ENCODE measurements around the gene MAB21L3. TPM values are rescaled to one million over a fixed set of nuclear protein-coding genes. Genes with fewer than 3 reads are reported as not detected.
A peak's percentile ranks its signal among the peaks of the same experiment; 100 is the strongest.

Gene MAB21L3
- total and polyA plus RNA-seq, 2 of the 13 experiments (the other 11 are each of a cell fraction or from before 2014, with no cell fraction given): 0.55 to 4.1 TPM

- TF ChIP-seq, protein P1, sequence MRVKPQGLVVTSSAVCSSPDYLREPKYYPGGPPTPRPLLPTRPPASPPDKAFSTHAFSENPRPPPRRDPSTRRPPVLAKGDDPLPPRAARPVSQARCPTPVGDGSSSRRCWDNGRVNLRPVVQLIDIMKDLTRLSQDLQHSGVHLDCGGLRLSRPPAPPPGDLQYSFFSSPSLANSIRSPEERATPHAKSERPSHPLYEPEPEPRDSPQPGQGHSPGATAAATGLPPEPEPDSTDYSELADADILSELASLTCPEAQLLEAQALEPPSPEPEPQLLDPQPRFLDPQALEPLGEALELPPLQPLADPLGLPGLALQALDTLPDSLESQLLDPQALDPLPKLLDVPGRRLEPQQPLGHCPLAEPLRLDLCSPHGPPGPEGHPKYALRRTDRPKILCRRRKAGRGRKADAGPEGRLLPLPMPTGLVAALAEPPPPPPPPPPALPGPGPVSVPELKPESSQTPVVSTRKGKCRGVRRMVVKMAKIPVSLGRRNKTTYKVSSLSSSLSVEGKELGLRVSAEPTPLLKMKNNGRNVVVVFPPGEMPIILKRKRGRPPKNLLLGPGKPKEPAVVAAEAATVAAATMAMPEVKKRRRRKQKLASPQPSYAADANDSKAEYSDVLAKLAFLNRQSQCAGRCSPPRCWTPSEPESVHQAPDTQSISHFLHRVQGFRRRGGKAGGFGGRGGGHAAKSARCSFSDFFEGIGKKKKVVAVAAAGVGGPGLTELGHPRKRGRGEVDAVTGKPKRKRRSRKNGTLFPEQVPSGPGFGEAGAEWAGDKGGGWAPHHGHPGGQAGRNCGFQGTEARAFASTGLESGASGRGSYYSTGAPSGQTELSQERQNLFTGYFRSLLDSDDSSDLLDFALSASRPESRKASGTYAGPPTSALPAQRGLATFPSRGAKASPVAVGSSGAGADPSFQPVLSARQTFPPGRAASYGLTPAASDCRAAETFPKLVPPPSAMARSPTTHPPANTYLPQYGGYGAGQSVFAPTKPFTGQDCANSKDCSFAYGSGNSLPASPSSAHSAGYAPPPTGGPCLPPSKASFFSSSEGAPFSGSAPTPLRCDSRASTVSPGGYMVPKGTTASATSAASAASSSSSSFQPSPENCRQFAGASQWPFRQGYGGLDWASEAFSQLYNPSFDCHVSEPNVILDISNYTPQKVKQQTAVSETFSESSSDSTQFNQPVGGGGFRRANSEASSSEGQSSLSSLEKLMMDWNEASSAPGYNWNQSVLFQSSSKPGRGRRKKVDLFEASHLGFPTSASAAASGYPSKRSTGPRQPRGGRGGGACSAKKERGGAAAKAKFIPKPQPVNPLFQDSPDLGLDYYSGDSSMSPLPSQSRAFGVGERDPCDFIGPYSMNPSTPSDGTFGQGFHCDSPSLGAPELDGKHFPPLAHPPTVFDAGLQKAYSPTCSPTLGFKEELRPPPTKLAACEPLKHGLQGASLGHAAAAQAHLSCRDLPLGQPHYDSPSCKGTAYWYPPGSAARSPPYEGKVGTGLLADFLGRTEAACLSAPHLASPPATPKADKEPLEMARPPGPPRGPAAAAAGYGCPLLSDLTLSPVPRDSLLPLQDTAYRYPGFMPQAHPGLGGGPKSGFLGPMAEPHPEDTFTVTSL (CRISPR knock-in tag; IDR thresholded peaks at IDR 0.05; ENCODE audit: borderline replicate concordance): peak; percentile 43; the same call in 1 of the 2 replicates
- TF ChIP-seq TMF1 (CRISPR knock-in tag; IDR thresholded peaks at IDR 0.05; ENCODE audit: low read depth) (no peak), RARA (CRISPR knock-in tag; IDR thresholded peaks at IDR 0.05) (peak; percentile 22; the same call in 1 of the 2 replicates), PTBP1 (IDR thresholded peaks at IDR 0.05; ENCODE audit: low read depth, low read length, poor library complexity, severe bottlenecking) (no peak), ZNF263 (CRISPR knock-in tag; IDR thresholded peaks at IDR 0.05) (no peak), ZFP37 (CRISPR knock-in tag; IDR thresholded peaks at IDR 0.05; ENCODE audit: borderline replicate concordance) (no peak), EHMT2 (IDR thresholded peaks at IDR 0.05; ENCODE audit: borderline replicate concordance, low read depth, low read length) (no peak), GATAD2A (CRISPR knock-in tag; IDR thresholded peaks at IDR 0.05) (peak; percentile 43; the same call in 1 of the 2 replicates), HHEX (CRISPR knock-in tag; IDR thresholded peaks at IDR 0.05) (no peak), EP300 (IDR thresholded peaks at IDR 0.05; ENCODE audit: low read depth in 2 of 2, low read length in 2 of 2) (peak in 1 of 2 experiments; percentile 31; a peak in 1 of 4 replicates), EP300 (CRISPR knock-in tag; IDR thresholded peaks at IDR 0.05; ENCODE audit: borderline replicate concordance) (no peak), DPF2 (CRISPR knock-in tag; IDR thresholded peaks at IDR 0.05; ENCODE audit: borderline replicate concordance, low read depth) (no peak), SOX6 (IDR thresholded peaks at IDR 0.05) (no peak), SOX6 (CRISPR knock-in tag; IDR thresholded peaks at IDR 0.05) (peak; percentile 80), NR2F6 (IDR thresholded peaks at IDR 0.05) (peak; percentile 15; the same call in 1 of the 2 replicates), NR2F6 (CRISPR knock-in tag; IDR thresholded peaks at IDR 0.05) (no peak), ZNF205 (CRISPR knock-in tag; IDR thresholded peaks at IDR 0.05) (no peak), ARID3A (IDR thresholded peaks at IDR 0.05; ENCODE audit: low read depth, low read length) (peak; percentile 76), MIXL1 (CRISPR knock-in tag; IDR thresholded peaks at IDR 0.05) (0 out of 2 replicates have a peak, but pooled peaks have one; percentile 23)
- TF ChIP-seq, protein P2, sequence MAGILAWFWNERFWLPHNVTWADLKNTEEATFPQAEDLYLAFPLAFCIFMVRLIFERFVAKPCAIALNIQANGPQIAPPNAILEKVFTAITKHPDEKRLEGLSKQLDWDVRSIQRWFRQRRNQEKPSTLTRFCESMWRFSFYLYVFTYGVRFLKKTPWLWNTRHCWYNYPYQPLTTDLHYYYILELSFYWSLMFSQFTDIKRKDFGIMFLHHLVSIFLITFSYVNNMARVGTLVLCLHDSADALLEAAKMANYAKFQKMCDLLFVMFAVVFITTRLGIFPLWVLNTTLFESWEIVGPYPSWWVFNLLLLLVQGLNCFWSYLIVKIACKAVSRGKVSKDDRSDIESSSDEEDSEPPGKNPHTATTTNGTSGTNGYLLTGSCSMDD (CRISPR knock-in tag; IDR thresholded peaks at IDR 0.05): no peak
- TF ChIP-seq, protein P3, sequence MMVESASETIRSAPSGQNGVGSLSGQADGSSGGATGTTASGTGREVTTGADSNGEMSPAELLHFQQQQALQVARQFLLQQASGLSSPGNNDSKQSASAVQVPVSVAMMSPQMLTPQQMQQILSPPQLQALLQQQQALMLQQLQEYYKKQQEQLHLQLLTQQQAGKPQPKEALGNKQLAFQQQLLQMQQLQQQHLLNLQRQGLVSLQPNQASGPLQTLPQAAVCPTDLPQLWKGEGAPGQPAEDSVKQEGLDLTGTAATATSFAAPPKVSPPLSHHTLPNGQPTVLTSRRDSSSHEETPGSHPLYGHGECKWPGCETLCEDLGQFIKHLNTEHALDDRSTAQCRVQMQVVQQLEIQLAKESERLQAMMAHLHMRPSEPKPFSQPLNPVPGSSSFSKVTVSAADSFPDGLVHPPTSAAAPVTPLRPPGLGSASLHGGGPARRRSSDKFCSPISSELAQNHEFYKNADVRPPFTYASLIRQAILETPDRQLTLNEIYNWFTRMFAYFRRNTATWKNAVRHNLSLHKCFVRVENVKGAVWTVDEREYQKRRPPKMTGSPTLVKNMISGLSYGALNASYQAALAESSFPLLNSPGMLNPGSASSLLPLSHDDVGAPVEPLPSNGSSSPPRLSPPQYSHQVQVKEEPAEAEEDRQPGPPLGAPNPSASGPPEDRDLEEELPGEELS (CRISPR knock-in tag; IDR thresholded peaks at IDR 0.05): 0 out of 2 replicates have a peak, but pooled peaks have one; percentile 16
These were observed 5.2 kb upstream of the MAB21L3 start (continued) for GRCh38 chr1:116105996-116106395.
